Natural killer cell (primary cell): ENCODE measurements around the gene CEND1. TPM values are rescaled to one million over a fixed set of nuclear protein-coding genes. Genes with fewer than 3 reads are reported as not detected.

ENCODE experiments used
- ATAC-seq, 3 donors: fragments of 150-1000 bp in 2 of 3; fragments of 200-7000 bp in 1 of 3; cut with Tn5 transposase; 1 replicate in 1 of 3; 2 replicates in 2 of 3; pipeline ENCODE4 v1.10.0; 2021; ENCODE audit warnings: mild to moderate bottlenecking in 2 of 3, moderate library complexity in 2 of 3
- DNase-seq, 2 donors: peaks; one replicate each; pipeline versions ENCODE4 v3.0.0 to v3.0.0-alpha.2; 2013 to 2021; ENCODE audit warnings: mixed read lengths in 1 of 2
- H3K27ac ChIP-seq: one replicate; pipeline ENCODE4 v1.5.1; 2013; ENCODE audit warnings: mild to moderate bottlenecking, low read length
- H3K27me3 ChIP-seq: one replicate; pipeline ENCODE4 v1.6.1; 2013; ENCODE audit warnings: low read length; ENCODE audit not compliant: control insufficient read depth, insufficient read depth
- H3K36me3 ChIP-seq: one replicate; pipeline ENCODE4 v1.6.1; 2013; ENCODE audit warnings: low read length; ENCODE audit not compliant: control insufficient read depth, insufficient read depth
- H3K4me1 ChIP-seq: one replicate; pipeline ENCODE4 v1.6.1; 2013; ENCODE audit warnings: low read length; ENCODE audit not compliant: control insufficient read depth, insufficient read depth
- H3K4me3 ChIP-seq: one replicate; pipeline ENCODE4 v1.5.1; 2013; ENCODE audit warnings: low read length
- H3K9me3 ChIP-seq: one replicate; pipeline ENCODE4 v1.6.1; 2013; ENCODE audit warnings: low read length; ENCODE audit not compliant: control insufficient read depth, insufficient read depth
- H3K27ac Mint-ChIP-seq, 2 donors: one replicate each; pipeline ENCODE4 v1.8.0; 2022; ENCODE audit warnings: mild to moderate bottlenecking in 2 of 2, mixed read lengths in 2 of 2, moderate library complexity in 1 of 2
- H3K27me3 Mint-ChIP-seq, 2 donors: one replicate each; pipeline ENCODE4 v1.8.0; 2022; ENCODE audit warnings: low read depth in 2 of 2, mixed read lengths in 2 of 2
- H3K36me3 Mint-ChIP-seq: one replicate; pipeline ENCODE4 v1.8.0; 2022; ENCODE audit warnings: mixed read lengths
- H3K4me1 Mint-ChIP-seq, 2 donors: one replicate each; pipeline ENCODE4 v1.8.0; 2022; ENCODE audit warnings: mixed read lengths in 2 of 2
- H3K4me3 Mint-ChIP-seq: one replicate; pipeline ENCODE4 v1.8.0; 2022; ENCODE audit warnings: mild to moderate bottlenecking, moderate library complexity, mixed read lengths
- H3K9me3 Mint-ChIP-seq, 2 donors: one replicate each; pipeline ENCODE4 v1.8.0; 2022; ENCODE audit warnings: mixed read lengths in 2 of 2
- CTCF ChIP-seq: fragments of 200-600 bp; IDR thresholded peaks from one replicate; pipeline ENCODE4 v1.8.0; 2022; ENCODE audit warnings: antibody characterized with exemption
- WGBS: methylation state at CpG from one replicate; pipeline ENCODE4 v1.1.7; 2013; ENCODE audit warnings: missing lambda C conversion rate; ENCODE audit not compliant: insufficient coverage; 5-methylcytosine and 5-hydroxymethylcytosine counted together
- intact Hi-C: fragments of 100-400 bp; cut with micrococcal nuclease; formaldehyde crosslinking; loops from one replicate; pipeline ENCODE4 v1.14.2; 2022
- total RNA-seq, 4 donors: library from RNA; stranded (reverse); fragments of 120-200 nt in 1 of 4; gene quantifications; one replicate each; pipeline versions ENCODE4 v1.2.3 to v1.2.4, GENCODE V29; 2013 to 2022

CEND1 gene
- total RNA-seq, 3 donors from 2014 or later (not counting 1 experiment from before 2014, with no cell fraction given): not detected

GRCh38 chr11:762421-763072 is 27.3 kb downstream of the CEND1 start:
- H3K27me3 ChIP-seq: no peaks in the 10 kb centered on the region
- Mint-ChIP-seq H3K4me1 (no peaks in the 10 kb centered on the region), H3K4me3 (no peak overlapping the region), H3K9me3 (no peaks in the 10 kb centered on the region), H3K36me3 (no peaks in the 10 kb centered on the region), H3K27ac (no peak overlapping the region), H3K27me3 (no peaks in the 10 kb centered on the region)
- no peaks in the 10 kb centered on the region for H3K9me3 ChIP-seq
- ATAC-seq (no peak), DNase-seq (peak in 1 of 2 donors; percentile 28)
- TF ChIP-seq CTCF: no peak
- no peaks in the 10 kb centered on the region for H3K4me1 ChIP-seq
- 71% methylated on average over 10 of the region's 10 CpGs for WGBS
- peaks cover 51% of the 10 kb centered on the region for H3K36me3 ChIP-seq
- no peak overlapping the region for H3K4me3 ChIP-seq
- H3K27ac ChIP-seq: no peak overlapping the region
- intact Hi-C loops: no loop called here

GRCh38 chr11:761526-762108 is 28.3 kb downstream of the CEND1 start:
- no peak for DNase-seq
- no peak for TF ChIP-seq CTCF
- Mint-ChIP-seq H3K4me1 (no peaks in the 10 kb centered on the region), H3K27ac (no peak overlapping the region), H3K36me3 (no peaks in the 10 kb centered on the region), H3K4me3 (no peak overlapping the region), H3K27me3 (no peaks in the 10 kb centered on the region), H3K9me3 (no peaks in the 10 kb centered on the region)
- Histone ChIP-seq H3K27me3 (no peaks in the 10 kb centered on the region), H3K36me3 (peaks cover 54% of the 10 kb centered on the region), H3K4me1 (no peaks in the 10 kb centered on the region), H3K27ac (no peak overlapping the region), H3K4me3 (no peak overlapping the region), H3K9me3 (no peaks in the 10 kb centered on the region)
- 93% methylated on average over 8 of the region's 8 CpGs for WGBS
- no peak for ATAC-seq
- intact Hi-C loops: no loop called here

- H3K4me1 ChIP-seq: no peaks in the 10 kb centered on the region
- no peak overlapping the region for H3K27ac ChIP-seq
- Mint-ChIP-seq H3K9me3 (no peaks in the 10 kb centered on the region), H3K27me3 (no peaks in the 10 kb centered on the region), H3K4me3 (no peak overlapping the region), H3K4me1 (no peaks in the 10 kb centered on the region), H3K36me3 (no peaks in the 10 kb centered on the region), H3K27ac (no peak overlapping the region)
- no peak for ATAC-seq
- H3K9me3 ChIP-seq: no peaks in the 10 kb centered on the region
- intact Hi-C loops: no loop called here
- DNase-seq: no peak
- peaks cover 53% of the 10 kb centered on the region for H3K36me3 ChIP-seq
- no peak for TF ChIP-seq CTCF
- H3K27me3 ChIP-seq: no peaks in the 10 kb centered on the region
- H3K4me3 ChIP-seq: no peak overlapping the region
These were observed 29.7 kb downstream of the CEND1 start for GRCh38 chr11:760236-760635.

DNA sequence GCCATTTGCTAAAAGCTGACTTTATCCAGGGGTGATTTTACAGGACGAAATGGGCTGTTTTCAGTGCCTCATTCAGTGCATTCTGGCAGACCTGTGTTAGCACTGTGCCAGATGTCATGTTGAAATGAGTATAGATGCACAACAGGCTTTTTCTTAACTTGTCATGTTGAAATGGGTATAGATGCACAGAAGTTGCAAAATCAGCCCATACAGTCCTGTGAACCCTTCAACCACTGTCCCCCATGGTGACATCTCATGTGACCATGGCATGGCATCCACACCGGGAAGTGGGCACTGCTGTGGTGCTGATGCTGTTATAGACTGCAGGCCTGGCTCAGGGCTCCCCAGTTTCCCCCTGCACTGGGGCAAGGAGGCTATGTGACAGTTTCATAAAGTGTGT is 40.2 kb downstream of the CEND1 start:
- Mint-ChIP-seq H3K9me3 (no peaks in the 10 kb centered on the region), H3K4me1 (peaks cover 9 to 14% of the 10 kb centered on the region in 2 donors), H3K27ac (no peak overlapping the region), H3K4me3 (peak overlapping the region; percentile 55), H3K36me3 (no peaks in the 10 kb centered on the region), H3K27me3 (no peaks in the 10 kb centered on the region)
- H3K27ac ChIP-seq: no peak overlapping the region
- intact Hi-C loops: no loop called here
- no peak for TF ChIP-seq CTCF
- DNase-seq (no peak), ATAC-seq (no peak)
- no peaks in the 10 kb centered on the region for H3K27me3 ChIP-seq
- peaks cover 22% of the 10 kb centered on the region for H3K4me1 ChIP-seq
- no peaks in the 10 kb centered on the region for H3K9me3 ChIP-seq
- H3K36me3 ChIP-seq: no peaks in the 10 kb centered on the region
- WGBS: 51% methylated on average over 2 of the region's 2 CpGs
- H3K4me3 ChIP-seq: no peak overlapping the region
